ENCODE data around the gene CUBN. TPM values are rescaled to one million over a fixed set of nuclear protein-coding genes. Genes with fewer than 3 reads are reported as not detected.

CUBN gene
- total RNA-seq, 2 experiments from 2014 or later = 0.80 to 0.81 TPM

DNA sequence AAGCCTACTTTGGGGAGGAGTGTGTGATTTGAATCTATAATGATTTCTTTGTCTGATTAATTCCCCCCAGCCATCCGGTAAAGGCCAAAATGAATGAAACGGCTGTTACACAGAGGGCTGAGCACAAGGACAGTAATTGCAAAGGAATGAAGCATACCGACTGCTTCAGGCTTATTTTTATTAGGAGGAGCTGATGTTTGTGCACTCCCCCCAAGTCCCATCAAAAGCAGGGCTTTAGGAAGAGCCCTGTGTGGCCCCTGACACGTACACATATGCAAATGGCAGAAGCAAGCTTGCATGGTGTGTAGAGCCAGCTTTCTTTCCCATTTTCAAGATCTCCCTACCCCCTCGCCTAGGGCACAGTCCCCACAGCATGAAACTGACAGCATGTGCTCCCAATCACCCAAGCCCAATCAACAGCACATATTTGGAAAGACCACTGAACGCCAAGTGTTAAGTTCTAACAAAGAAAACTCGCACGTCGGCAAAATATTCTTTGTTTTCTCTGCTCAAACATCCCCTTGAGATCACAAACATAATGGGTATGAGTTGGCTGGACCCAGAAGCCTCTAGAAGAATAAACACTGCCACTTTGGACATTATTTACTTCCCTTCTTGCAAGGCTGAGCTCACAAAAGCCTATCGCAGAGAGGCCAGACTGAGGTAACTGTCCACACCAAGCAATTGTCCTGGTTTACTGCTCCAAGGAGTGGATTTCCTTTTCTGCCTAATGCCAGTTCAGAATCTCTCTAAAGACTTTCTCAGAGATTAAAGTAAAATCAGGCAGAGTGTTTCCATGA is 143.0 kb downstream of the CUBN start:
- Mint-ChIP-seq H3K27me3 (peaks cover 4% of the 10 kb centered on the region), H3K4me1 (no peaks in the 10 kb centered on the region), H3K9me3 (no peaks in the 10 kb centered on the region), H3K36me3 (ENCODE audit: low read depth) (peaks cover 2% of the 10 kb centered on the region), H3K4me3 (no peak overlapping the region), H3K27ac (no peak overlapping the region)
- ChIA-PET CTCF (no interaction called here), POLR2A (no interaction called here)
- no peak for DNase-seq

DNA sequence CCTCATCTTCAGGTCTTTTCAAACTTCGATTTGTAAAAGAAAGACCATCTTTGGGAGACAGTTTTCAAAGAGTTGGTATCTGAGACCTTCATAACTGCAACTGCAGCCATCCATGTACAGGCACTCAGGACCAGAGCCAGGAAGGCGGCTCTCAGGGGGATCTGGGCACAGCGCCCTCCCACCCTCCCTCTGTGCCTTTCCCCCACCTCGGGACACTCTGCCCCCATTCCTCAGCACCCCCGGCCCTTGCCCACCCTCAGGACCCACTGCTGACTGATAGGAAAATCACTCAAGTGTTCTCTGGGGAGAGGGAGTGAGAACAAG is 143.6 kb downstream of the CUBN start:
- Mint-ChIP-seq H3K4me1 (no peaks in the 10 kb centered on the region), H3K9me3 (no peaks in the 10 kb centered on the region), H3K27me3 (peaks cover 3% of the 10 kb centered on the region), H3K27ac (no peak overlapping the region), H3K4me3 (no peak overlapping the region), H3K36me3 (ENCODE audit: low read depth) (no peaks in the 10 kb centered on the region)
- no peak for DNase-seq
- ChIA-PET CTCF (no interaction called here), POLR2A (no interaction called here)

DNA sequence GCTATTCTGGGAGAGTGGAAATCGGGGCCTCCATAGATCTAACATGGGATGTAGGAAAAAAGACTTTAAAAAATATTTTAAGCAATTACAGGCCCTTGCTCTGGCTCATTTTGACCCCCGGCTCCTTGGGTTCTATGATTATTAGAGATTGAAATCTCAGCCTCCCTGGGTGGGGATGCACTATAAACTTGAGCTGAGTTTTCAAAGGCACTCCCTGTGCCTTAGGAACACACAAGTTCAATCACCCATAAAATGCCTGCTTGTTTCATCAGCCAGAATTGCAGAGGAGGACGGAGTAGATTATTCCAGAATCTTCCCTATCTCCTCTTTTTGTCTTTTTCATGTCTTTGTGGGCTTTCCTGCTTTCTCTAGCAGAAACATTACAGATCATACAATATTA is 145.4 kb downstream of the CUBN start:
- no peak overlapping the region for H3K27ac Mint-ChIP-seq
- no peak for DNase-seq
- CTCF ChIA-PET = no interaction called here
- no peaks in the 10 kb centered on the region for H3K4me1 Mint-ChIP-seq
- H3K4me3 Mint-ChIP-seq = no peak overlapping the region
- H3K36me3 Mint-ChIP-seq (ENCODE audit: low read depth) = no peaks in the 10 kb centered on the region
- H3K27me3 Mint-ChIP-seq = peaks cover 3% of the 10 kb centered on the region
- POLR2A ChIA-PET = no interaction called here
- no peaks in the 10 kb centered on the region for H3K9me3 Mint-ChIP-seq

DNA sequence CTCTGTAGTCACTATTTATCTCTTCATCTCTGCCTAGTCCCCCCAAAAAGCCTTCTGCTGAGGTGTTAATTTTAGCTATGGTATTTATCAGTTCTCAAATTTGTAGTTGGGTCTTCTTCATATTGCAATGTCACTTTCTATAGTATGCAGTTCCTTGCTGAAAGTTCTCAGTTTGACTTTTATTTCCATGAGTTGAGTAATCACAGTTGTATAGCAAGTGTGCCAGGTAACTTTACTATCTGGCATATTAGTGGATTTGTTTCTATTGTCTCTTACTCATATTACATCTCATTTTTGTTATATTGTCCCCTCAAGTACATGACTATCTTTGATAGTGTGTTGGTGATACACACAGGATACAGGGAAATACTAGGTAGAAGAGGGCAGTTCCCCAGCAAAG is 152.8 kb downstream of the CUBN start:
- H3K36me3 Mint-ChIP-seq (ENCODE audit: low read depth) = no peaks in the 10 kb centered on the region
- no peak for DNase-seq
- H3K27ac Mint-ChIP-seq = no peak overlapping the region
- no peak overlapping the region for H3K4me3 Mint-ChIP-seq
- POLR2A ChIA-PET = no interaction called here
- peaks cover 5% of the 10 kb centered on the region for H3K27me3 Mint-ChIP-seq
- H3K9me3 Mint-ChIP-seq = peaks cover 3% of the 10 kb centered on the region
- CTCF ChIA-PET = interaction anchor here (0.6 kb wide), 1 partner anchor 18 kb away, joined by 3 read pairs; no protein-coding TSS in a partner anchor
- H3K4me1 Mint-ChIP-seq = peaks cover 5% of the 10 kb centered on the region

DNA sequence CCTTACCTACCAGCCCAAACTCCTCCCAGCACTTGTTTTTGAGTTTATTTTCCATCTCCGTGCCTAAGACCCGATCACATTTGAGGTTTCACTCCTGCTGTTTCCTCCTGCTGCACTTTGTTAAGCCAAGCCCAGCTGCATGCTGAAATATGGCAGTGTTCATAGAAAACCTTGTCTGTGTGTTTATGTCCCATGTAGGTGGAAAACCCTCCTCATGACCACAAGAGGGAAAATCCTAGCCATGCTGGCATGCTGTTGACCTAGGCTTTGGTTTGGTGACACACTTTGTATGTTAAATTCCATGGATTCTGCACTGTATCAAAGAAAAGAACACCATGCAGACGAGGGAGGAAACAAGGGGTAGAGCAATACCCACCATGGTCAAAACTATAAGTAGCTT is 154.4 kb downstream of the CUBN start:
- H3K4me3 Mint-ChIP-seq = no peak overlapping the region
- ChIA-PET POLR2A (no interaction called here), CTCF (interaction anchor here (0.6 kb wide), 1 partner anchor 67 kb away, joined by 4 read pairs; no protein-coding TSS in a partner anchor)
- no peaks in the 10 kb centered on the region for H3K36me3 Mint-ChIP-seq (ENCODE audit: low read depth)
- H3K27ac Mint-ChIP-seq = no peak overlapping the region
- peaks cover 8% of the 10 kb centered on the region for H3K27me3 Mint-ChIP-seq
- H3K4me1 Mint-ChIP-seq = peaks cover 5% of the 10 kb centered on the region
- DNase-seq = no peak
- peaks cover 3% of the 10 kb centered on the region for H3K9me3 Mint-ChIP-seq

DNA sequence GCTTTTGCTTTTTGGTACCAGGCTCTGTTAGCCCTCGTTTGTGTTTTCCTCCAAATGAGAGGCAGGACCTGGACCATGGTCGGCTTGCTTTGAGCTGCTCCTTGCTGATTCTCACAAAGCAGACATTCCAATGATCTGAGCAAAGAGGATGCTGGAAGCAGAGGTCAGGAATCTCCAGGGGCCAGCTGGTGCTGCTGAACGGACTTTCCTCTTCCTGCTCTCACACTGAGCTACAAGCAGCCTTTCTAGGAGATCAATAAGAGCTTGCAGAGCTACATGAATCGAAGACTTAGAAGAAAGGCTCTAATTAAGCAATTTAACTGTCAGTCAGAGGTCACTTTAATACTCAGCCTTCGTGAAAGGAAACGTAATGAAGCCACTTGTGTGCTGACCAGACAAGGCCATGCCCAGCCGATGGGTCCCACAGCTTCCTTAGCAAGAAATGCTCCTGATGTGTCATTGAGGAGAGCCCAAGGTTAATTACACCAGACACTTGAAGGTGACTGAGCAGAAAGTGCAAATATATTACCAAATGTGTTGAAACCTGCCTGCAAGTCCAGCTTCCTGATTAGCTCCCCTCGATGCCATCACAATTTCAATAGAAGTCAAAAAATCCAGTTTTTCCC is 161.1 kb downstream of the CUBN start:
- H3K4me3 Mint-ChIP-seq = no peak overlapping the region
- no peak overlapping the region for H3K27ac Mint-ChIP-seq
- CTCF ChIA-PET = interaction anchor here (1.3 kb wide), 1 partner anchor 28 kb away, joined by 3 read pairs; no protein-coding TSS in a partner anchor
- H3K36me3 Mint-ChIP-seq (ENCODE audit: low read depth) = no peaks in the 10 kb centered on the region
- H3K9me3 Mint-ChIP-seq = no peaks in the 10 kb centered on the region
- peaks cover 20% of the 10 kb centered on the region for H3K4me1 Mint-ChIP-seq
- POLR2A ChIA-PET = interaction anchor here (0.7 to 1.3 kb wide), 3 partner anchors 18 to 261 kb away, joined by 3 to 5 read pairs (median 4); no protein-coding TSS in a partner anchor
- no peak for DNase-seq
- H3K27me3 Mint-ChIP-seq = peaks cover 13% of the 10 kb centered on the region

DNA sequence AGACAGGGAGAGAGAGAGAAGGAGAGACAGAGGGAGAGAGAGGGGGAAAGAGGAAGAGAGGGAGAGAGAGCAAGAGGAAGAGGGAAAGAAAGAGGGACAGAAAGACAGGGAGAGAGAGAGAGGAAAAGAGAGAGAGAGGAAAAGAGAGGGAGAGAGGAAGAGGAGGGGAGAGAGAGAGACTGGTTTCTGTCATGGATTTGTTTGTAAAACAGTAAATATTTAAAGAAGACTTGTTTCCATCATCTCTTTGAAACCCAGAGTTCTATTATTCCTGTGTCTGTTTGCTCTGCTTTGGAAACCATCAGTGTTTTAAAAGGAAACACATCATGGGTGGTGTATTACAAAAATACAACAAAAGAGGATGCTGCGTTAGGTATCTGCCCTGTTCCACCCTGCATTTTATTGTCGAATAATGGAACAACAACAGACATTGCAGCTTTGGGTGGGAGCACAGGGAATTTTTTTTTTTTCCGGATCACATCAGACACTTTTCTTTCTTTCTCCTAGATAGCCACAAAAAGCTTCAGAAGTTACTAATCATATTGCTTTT is 161.7 kb downstream of the CUBN start:
- peaks cover 13% of the 10 kb centered on the region for H3K27me3 Mint-ChIP-seq
- H3K4me3 Mint-ChIP-seq = no peak overlapping the region
- ChIA-PET POLR2A (interaction anchor here (1.0 to 1.5 kb wide), 3 partner anchors 35 to 262 kb away, joined by 3 to 5 read pairs (median 3); no protein-coding TSS in a partner anchor), CTCF (interaction anchor here (1.3 kb wide), 1 partner anchor 28 kb away, joined by 3 read pairs; no protein-coding TSS in a partner anchor)
- H3K4me1 Mint-ChIP-seq = peaks cover 20% of the 10 kb centered on the region
- no peaks in the 10 kb centered on the region for H3K36me3 Mint-ChIP-seq (ENCODE audit: low read depth)
- DNase-seq = no peak
- H3K27ac Mint-ChIP-seq = no peak overlapping the region
- H3K9me3 Mint-ChIP-seq = no peaks in the 10 kb centered on the region

DNA sequence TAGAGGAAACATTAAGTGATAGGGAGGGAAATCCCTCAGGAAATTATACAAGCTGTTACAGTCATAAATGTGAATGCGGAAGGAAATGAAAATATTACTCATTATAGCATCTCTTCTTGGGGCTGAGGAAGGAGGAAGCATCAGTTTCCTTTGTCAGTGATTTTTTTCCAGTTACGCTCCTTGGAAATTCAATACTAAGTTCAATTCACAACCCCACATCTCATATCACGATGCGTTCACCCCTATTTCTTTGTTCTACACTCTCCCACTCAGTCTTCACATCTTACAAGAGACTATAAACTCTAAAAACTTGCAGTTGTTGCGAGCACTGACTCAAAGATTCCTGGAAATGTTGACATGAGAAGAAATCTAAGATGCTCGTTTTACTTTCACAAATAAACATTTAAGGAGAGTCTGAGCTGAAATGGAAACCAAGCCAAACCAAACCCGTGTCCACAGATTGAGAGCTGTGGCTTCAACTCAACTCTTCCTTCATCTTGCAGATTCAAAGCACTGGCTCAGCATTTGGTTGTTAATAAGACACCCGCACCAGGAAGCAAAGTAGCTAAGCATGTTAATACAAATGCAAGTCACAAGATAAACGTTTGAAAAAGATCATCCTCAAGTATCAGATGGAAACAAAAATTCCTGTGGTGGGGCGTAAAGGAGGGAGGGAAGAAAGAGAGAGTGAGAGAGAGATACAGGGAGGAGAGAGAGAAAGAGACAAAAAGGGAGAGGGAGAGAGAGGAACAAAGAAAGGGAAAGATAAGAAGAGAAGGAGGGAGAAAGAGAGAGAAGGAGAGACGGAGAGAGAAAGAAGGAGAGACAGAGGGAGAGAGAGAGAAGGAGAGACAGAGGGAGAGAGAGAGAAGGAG is 162.4 kb downstream of the CUBN start:
- ChIA-PET POLR2A (interaction anchor here (1.0 to 1.5 kb wide), 2 partner anchors 35 to 263 kb away, joined by 3 read pairs; no protein-coding TSS in a partner anchor), CTCF (interaction anchor here (1.3 kb wide), 1 partner anchor 29 kb away, joined by 3 read pairs; no protein-coding TSS in a partner anchor)
- Mint-ChIP-seq H3K9me3 (no peaks in the 10 kb centered on the region), H3K4me1 (peaks cover 20% of the 10 kb centered on the region), H3K36me3 (ENCODE audit: low read depth) (no peaks in the 10 kb centered on the region), H3K27ac (peak overlapping the region; percentile 51), H3K4me3 (peak overlapping the region; percentile 24), H3K27me3 (peaks cover 13% of the 10 kb centered on the region)
- DNase-seq = peak; percentile 27

DNA sequence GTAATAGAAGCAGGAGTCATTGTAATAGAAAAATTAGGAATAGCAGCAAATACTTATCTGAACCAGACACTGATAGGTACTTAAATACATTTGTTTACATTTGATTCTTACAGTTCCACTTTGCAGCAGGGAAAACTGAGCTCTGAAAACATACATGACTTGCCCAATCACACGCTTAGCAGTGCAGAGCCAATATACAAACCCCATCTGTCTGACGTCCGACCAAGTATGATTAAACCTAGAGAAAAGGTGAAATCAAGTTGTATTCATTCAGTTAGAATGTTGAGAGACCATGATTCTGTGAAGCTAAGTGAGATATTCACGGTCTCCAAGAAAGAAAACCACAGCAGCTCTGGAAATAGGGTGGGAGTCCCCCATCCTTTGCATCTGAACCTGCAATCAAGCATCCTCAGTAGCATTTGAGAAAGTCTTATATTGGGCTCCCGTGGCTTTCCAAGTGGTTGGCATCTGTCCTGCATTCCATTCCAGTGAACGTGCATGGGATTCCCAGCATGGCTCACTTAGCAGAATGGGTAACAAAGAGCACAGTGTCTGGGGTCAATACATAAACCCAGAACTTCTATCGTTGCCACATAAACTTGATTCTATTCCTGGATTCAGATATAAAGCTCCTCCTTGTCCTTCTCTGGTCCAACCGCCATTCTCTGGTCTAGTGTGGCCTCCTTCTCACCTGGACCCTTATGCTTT is 163.7 kb downstream of the CUBN start:
- peaks cover 20% of the 10 kb centered on the region for H3K4me1 Mint-ChIP-seq
- no peaks in the 10 kb centered on the region for H3K36me3 Mint-ChIP-seq (ENCODE audit: low read depth)
- ChIA-PET CTCF (no interaction called here), POLR2A (no interaction called here)
- DNase-seq = no peak
- no peak overlapping the region for H3K4me3 Mint-ChIP-seq
- H3K27ac Mint-ChIP-seq = no peak overlapping the region
- H3K9me3 Mint-ChIP-seq = no peaks in the 10 kb centered on the region
- H3K27me3 Mint-ChIP-seq = peaks cover 6% of the 10 kb centered on the region

DNA sequence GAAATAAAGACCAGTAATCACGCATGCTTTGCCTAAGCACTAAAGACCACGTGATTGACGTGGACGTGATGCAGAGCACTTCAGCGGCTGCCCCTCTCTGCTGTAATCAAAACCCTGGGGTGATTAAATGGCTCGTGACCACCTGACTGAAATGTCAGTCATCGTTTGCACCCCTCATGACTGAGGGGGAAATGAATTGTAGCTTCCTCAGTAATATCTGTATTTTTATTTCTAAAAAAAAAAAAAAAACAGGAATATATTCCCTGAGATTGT is 164.3 kb downstream of the CUBN start:
- peaks cover 20% of the 10 kb centered on the region for H3K4me1 Mint-ChIP-seq
- no peaks in the 10 kb centered on the region for H3K9me3 Mint-ChIP-seq
- no peak for DNase-seq
- no peak overlapping the region for H3K27ac Mint-ChIP-seq
- POLR2A ChIA-PET = no interaction called here
- CTCF ChIA-PET = no interaction called here
- no peak overlapping the region for H3K4me3 Mint-ChIP-seq
- H3K36me3 Mint-ChIP-seq (ENCODE audit: low read depth) = no peaks in the 10 kb centered on the region
- peaks cover 6% of the 10 kb centered on the region for H3K27me3 Mint-ChIP-seq

DNA sequence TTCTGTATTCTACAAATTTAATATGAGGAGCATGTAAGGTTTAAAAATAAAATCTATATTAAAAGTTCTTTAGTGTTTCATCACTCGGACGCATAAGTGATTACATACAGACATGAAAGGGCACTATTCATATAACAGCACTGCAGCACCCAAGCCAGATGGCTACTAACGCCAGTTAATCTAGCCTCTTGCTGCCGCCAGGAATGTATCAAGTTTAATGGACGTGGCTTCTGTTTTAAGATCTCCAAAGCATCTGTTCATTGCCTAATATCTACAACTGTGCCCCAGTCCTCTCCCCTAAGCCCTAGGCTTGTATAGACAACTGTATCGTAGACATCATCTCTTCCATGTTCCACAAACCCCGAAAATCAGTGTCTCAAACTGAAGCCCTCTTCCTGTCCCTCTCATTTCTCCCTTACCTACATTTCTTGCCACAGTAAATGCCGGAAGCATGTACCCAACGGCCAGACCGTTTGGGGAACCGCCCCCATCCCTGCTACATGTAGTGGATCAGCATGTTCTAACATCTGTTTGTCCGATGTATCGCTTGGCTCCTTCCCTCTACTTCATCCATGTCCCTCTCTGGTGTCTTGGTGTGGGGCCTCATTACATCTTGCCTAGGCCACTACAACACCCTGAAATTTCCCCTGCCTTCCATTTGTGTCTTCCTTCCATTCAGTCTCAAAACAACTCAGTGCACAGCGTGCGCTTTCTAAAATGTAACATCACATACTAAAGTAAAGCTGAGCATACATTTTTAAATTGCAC is 164.9 kb downstream of the CUBN start:
- Mint-ChIP-seq H3K4me3 (no peak overlapping the region), H3K36me3 (ENCODE audit: low read depth) (no peaks in the 10 kb centered on the region), H3K27me3 (peaks cover 6% of the 10 kb centered on the region), H3K27ac (no peak overlapping the region), H3K9me3 (no peaks in the 10 kb centered on the region), H3K4me1 (peaks cover 20% of the 10 kb centered on the region)
- no peak for DNase-seq
- POLR2A ChIA-PET = no interaction called here
- CTCF ChIA-PET = no interaction called here

DNA sequence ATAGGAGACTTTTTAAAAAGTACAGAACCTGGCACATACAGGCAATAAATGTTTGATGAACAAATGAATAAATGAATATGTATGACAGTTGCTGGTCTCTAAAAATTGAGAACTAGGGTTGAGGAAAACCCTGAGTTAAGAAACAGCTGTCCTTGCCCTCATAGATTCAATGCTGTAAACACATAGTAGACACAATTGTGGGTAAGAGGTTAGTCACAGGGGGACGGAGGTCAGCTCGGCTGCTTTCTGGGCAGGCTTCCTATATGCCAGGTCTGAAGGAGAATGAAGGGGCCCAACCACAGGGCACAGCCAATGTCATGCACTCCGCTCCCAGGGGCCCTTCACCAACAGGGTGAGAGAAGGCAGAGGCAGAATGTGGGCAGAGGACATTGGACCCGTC is 169.1 kb downstream of the CUBN start:
- Mint-ChIP-seq H3K27me3 (peaks cover under 1% of the 10 kb centered on the region), H3K9me3 (no peaks in the 10 kb centered on the region), H3K27ac (no peak overlapping the region), H3K36me3 (ENCODE audit: low read depth) (no peaks in the 10 kb centered on the region), H3K4me1 (no peaks in the 10 kb centered on the region), H3K4me3 (no peak overlapping the region)
- no peak for DNase-seq
- ChIA-PET POLR2A (no interaction called here), CTCF (no interaction called here)
